Measurements from ENCODE around the gene SPCS3. TPM values are rescaled to one million over a fixed set of nuclear protein-coding genes. Genes with fewer than 3 reads are reported as not detected.
A peak's percentile ranks its signal among the peaks of the same experiment; 100 is the strongest.
"Not testable (repeated sequence)": the region's sequence is repeated elsewhere in the genome, so short reads cannot be mapped to it uniquely, and the experiment has no call there.

SPCS3 gene
- total and polyA plus RNA-seq, 2 experiments from 2014 or later: 39.0 to 47.1 TPM

DNA sequence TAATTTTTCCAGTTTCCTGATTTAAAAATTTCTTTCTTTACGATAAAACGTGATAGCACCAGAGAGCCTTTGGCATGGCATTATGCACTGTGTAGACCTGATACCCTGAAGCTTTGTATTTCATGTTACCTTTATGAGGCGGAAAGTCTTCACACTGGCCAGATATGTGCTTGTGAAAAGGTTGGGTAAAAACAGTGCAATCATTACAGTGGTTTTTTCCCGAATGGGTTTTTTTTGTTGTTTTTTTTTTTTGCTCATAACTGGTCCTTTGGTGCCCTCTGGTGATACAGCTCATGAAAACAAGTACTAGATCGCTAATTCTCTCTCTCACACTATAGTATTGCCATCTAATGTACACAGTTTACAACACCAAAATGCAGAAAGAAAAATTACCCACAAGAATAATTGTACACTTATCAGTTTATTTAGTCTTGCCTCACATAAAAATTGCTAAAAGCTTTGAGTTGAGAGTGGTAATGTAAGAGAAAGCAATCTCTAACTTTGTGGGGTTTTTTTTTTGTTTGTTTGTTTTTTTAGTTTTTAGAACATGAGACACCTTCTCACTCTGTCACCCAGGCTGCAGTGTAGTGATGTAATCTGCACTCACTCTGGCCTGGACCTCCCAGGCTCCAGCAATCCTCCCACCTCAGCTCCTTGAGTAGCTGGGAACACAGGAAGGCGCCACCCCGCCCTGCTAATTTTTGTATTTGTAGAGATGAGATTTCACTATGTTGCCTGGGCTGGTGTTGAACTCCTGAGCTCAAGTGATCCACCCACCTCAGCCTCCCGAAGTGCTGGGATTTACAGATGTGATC lies 21.3 kb downstream of the SPCS3 start:
- no peaks in the 10 kb centered on the region for H3K4me1 ChIP-seq (ENCODE audit: low read depth)
- no peaks in the 10 kb centered on the region for H3K9me3 ChIP-seq (ENCODE audit: low read depth)
- peak; percentile 52 to 75 for DNase-seq (ENCODE audit: low read depth in 1 of 2, low spot score in 1 of 2)
- H3K4me3 ChIP-seq: no peak overlapping the region
- no peaks in the 10 kb centered on the region for H3K36me3 ChIP-seq
- H3K27me3 ChIP-seq: no peaks in the 10 kb centered on the region
- no peak overlapping the region for H3K27ac ChIP-seq
- TF ChIP-seq, protein P1, sequence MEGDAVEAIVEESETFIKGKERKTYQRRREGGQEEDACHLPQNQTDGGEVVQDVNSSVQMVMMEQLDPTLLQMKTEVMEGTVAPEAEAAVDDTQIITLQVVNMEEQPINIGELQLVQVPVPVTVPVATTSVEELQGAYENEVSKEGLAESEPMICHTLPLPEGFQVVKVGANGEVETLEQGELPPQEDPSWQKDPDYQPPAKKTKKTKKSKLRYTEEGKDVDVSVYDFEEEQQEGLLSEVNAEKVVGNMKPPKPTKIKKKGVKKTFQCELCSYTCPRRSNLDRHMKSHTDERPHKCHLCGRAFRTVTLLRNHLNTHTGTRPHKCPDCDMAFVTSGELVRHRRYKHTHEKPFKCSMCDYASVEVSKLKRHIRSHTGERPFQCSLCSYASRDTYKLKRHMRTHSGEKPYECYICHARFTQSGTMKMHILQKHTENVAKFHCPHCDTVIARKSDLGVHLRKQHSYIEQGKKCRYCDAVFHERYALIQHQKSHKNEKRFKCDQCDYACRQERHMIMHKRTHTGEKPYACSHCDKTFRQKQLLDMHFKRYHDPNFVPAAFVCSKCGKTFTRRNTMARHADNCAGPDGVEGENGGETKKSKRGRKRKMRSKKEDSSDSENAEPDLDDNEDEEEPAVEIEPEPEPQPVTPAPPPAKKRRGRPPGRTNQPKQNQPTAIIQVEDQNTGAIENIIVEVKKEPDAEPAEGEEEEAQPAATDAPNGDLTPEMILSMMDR (IDR thresholded peaks at IDR 0.05; ENCODE audit: low read depth, low read length): peak; percentile 68

DNA sequence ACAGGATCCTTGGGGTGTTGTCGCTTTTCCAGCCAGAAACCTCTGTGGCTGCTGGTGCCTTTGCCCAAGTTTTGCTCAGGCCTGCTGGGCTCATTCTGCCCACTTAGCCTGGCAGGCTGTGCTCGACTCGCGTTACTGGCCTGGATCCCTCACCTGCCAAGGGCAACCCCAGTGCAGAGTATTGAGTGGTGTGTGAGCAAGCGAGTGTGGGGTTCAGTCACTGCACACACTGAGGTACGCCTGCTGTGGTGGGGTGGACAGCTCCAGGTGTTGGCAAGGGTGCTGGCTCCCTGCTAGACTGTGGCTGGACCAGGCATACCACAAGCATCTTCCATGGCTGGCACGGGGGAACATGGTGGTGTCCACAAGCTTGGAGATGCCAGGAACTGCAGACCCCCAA lies 22.6 kb downstream of the SPCS3 start:
- Histone ChIP-seq H3K36me3 (no peaks in the 10 kb centered on the region), H3K4me1 (ENCODE audit: low read depth) (no peaks in the 10 kb centered on the region), H3K27me3 (no peaks in the 10 kb centered on the region), H3K9me3 (ENCODE audit: low read depth) (no peaks in the 10 kb centered on the region), H3K27ac (no peak overlapping the region), H3K4me3 (no peak overlapping the region)
- DNase-seq (ENCODE audit: low read depth in 1 of 2, low spot score in 1 of 2): no peak
- TF ChIP-seq, protein P1 (IDR thresholded peaks at IDR 0.05; ENCODE audit: low read depth, low read length): no peak

DNA sequence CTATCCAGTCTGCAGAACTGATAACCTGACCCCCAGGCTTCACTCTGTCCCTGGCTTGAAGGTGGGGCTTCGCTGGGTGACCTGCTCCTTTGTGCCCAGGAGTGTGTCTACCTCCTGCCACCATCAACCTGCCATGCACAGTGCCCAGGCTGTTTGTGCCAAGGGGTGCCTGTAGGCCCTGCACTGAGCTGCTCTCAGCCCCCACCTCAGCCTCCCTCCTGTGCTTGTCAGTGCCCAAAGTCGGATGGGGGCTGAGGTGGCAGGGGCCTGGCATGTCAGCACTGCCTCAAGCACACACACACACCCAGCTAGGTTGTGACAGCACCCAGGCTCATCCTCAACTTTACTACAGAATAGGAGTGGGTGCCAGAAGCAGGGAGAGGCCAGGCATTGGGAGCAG lies 23.5 kb downstream of the SPCS3 start:
- TF ChIP-seq, protein P1 (IDR thresholded peaks at IDR 0.05; ENCODE audit: low read depth, low read length): no peak
- no peaks in the 10 kb centered on the region for H3K36me3 ChIP-seq
- no peak overlapping the region for H3K27ac ChIP-seq
- H3K4me1 ChIP-seq (ENCODE audit: low read depth): no peaks in the 10 kb centered on the region
- H3K27me3 ChIP-seq: no peaks in the 10 kb centered on the region
- no peak for DNase-seq (ENCODE audit: low read depth in 1 of 2, low spot score in 1 of 2)
- H3K4me3 ChIP-seq: no peak overlapping the region
- H3K9me3 ChIP-seq (ENCODE audit: low read depth): no peaks in the 10 kb centered on the region

DNA sequence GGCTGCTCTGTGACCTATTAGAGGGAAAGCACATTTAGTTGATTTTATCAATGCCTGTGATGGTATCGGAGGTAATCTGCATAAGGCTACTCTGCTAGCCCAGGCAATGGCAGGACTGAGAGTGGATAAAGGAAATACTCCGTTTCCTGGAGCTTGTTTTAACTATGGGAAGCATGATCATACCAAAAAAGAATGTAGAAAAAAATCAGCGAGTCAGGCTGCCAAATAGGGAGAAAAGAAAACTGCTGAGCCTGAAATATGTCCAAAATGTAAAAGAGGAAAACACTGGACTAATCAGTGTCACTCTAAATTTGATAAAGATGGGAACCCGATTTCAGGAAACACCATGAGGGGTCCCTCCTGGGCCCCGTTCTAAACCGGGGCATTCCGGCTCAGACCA lies 25.6 kb downstream of the SPCS3 start:
- peak in 1 of 2 donors; percentile 37 for DNase-seq (ENCODE audit: low read depth in 1 of 2, low spot score in 1 of 2)
- not testable (repeated sequence) for H3K4me3 ChIP-seq; H3K36me3 ChIP-seq; H3K27me3 ChIP-seq; H3K9me3 ChIP-seq (ENCODE audit: low read depth); H3K4me1 ChIP-seq (ENCODE audit: low read depth); H3K27ac ChIP-seq

DNA sequence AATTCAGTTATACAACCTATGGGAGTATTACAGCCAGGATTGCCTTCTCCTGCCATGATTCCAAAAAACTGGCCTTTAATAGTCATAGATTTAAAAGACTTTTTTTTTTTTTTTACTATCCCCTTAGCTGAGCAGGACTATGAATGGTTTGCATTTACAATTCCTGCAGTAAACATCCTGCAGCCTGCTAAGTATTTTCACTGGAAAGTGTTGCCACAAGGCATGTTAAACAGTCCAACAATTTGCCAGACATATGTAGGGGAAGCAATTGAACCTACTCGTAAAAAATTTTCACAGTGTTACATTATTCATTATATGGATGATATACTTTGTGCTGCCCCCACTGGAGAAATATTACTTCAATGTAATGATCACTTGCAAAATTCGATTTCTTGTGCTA lies 27.1 kb downstream of the SPCS3 start:
- not testable (repeated sequence) for H3K9me3 ChIP-seq (ENCODE audit: low read depth)

DNA sequence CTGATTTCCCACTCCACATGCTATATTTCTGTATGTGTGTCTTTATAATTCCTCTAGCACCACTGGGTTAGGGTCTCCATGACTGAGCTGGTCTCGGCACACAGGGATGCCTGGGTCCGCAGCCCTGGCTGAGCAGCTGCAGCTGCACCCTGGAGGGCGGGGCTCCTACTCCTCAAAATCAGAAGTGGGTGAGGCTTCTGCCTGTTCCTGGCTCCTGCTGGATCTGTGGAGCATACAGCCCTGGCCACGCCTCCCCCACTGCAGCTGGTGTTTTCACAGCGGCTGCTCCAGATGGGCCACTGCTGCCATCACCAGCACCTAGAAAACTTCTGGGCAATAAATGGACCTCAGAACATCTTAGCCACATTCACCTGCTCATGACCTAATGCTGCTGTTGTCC lies 30.9 kb downstream of the SPCS3 start:
- TF ChIP-seq, protein P1 (IDR thresholded peaks at IDR 0.05; ENCODE audit: low read depth, low read length): no peak
- Histone ChIP-seq H3K36me3 (no peaks in the 10 kb centered on the region), H3K4me3 (no peak overlapping the region), H3K27me3 (no peaks in the 10 kb centered on the region), H3K27ac (no peak overlapping the region), H3K4me1 (ENCODE audit: low read depth) (no peaks in the 10 kb centered on the region), H3K9me3 (ENCODE audit: low read depth) (no peaks in the 10 kb centered on the region)
- no peak for DNase-seq (ENCODE audit: low read depth in 1 of 2, low spot score in 1 of 2)

More for the DNA sequence above, 27.1 kb downstream of the SPCS3 start:
- DNase-seq (ENCODE audit: low read depth in 1 of 2, low spot score in 1 of 2); H3K36me3 ChIP-seq; H3K27me3 ChIP-seq; H3K4me1 ChIP-seq (ENCODE audit: low read depth); H3K27ac ChIP-seq; H3K4me3 ChIP-seq: not testable (repeated sequence)

All from cardiac muscle cell (in vitro differentiated cells and primary cell).